SK-N-MC (cell line): ENCODE measurements around the gene KANK3.
"Not testable (repeated sequence)": the region's sequence is repeated elsewhere in the genome, so short reads cannot be mapped to it uniquely, and the experiment has no call there.

Experiments used
- DNase-seq: peaks from one replicate; pipeline ENCODE4 v3.0.0-alpha.2; 2011; ENCODE audit warnings: low read depth, low spot score
- H3K27ac ChIP-seq: fragments of 200-600 bp; sonication (generic); 2 replicates; pipeline ENCODE4 v1.5.1; 2016; ENCODE audit warnings: mixed run types
- H3K36me3 ChIP-seq: fragments of 200-600 bp; sonication (generic); 2 replicates; pipeline ENCODE4 v1.6.1; 2017; ENCODE audit warnings: antibody characterized with exemption, low read length, mixed read lengths; ENCODE audit not compliant: insufficient read depth
- H3K4me3 ChIP-seq: fragments of 200-600 bp; sonication (generic); 2 replicates; pipeline ENCODE4 v1.5.1; 2016
- H3K9ac ChIP-seq: fragments of 200-600 bp; sonication (generic); 2 replicates; pipeline ENCODE4 v1.8.0; 2017; ENCODE audit warnings: mixed run types, mixed read lengths; ENCODE audit not compliant: insufficient read length
- H3K9me3 ChIP-seq: fragments of 200-600 bp; sonication (generic); 2 replicates; pipeline ENCODE4 v1.6.1; 2017; ENCODE audit warnings: low read depth, mild to moderate bottlenecking, antibody characterized with exemption, low read length, moderate library complexity, mixed read lengths
- EZH2 ChIP-seq: fragments of 200-600 bp; sonication (generic); IDR thresholded peaks from one replicate; pipeline ENCODE4 v1.6.1; 2017; ENCODE audit warnings: antibody characterized with exemption
- FOXP2 ChIP-seq: optimal IDR thresholded peaks from 2 replicates; pipeline ENCODE3; 2011; ENCODE audit warnings: mild to moderate bottlenecking, moderate library complexity; ENCODE audit not compliant: insufficient read depth; ENCODE audit errors: extremely low read length, control extremely low read depth
- POLR2AphosphoS5 ChIP-seq: IDR thresholded peaks from 2 replicates; pipeline ENCODE4 v1.6.1; 2012; ENCODE audit warnings: mild to moderate bottlenecking, low read depth, low read length, borderline replicate concordance

Gene KANK3

GRCh38 chr19:8323781-8324185 is 19.3 kb downstream of the KANK3 start:
- TF ChIP-seq EZH2 (no peak), FOXP2 (no peak), POLR2AphosphoS5 (no peak; the same call in 1 of the 2 replicates)
- H3K4me3 ChIP-seq, result no peak overlapping the region; the same call in 1 of the 2 replicates
- peaks cover 30% of the 10 kb centered on the region for H3K36me3 ChIP-seq
- no peak overlapping the region for H3K9ac ChIP-seq
- no peaks in the 10 kb centered on the region for H3K9me3 ChIP-seq
- DNase-seq, result no peak
- H3K27ac ChIP-seq, result peak overlapping the region; percentile 87; the same call in 1 of the 2 replicates

- peaks cover 30% of the 10 kb centered on the region for H3K36me3 ChIP-seq
- DNase-seq, result no peak
- H3K27ac ChIP-seq, result peak overlapping the region; percentile 87; the same call in 1 of the 2 replicates
- H3K9ac ChIP-seq, result peak overlapping the region; percentile 99
- no peak for TF ChIP-seq POLR2AphosphoS5
- TF ChIP-seq EZH2, result no peak
- TF ChIP-seq FOXP2, result no peak
- peak overlapping the region; percentile 97 for H3K4me3 ChIP-seq
- H3K9me3 ChIP-seq, result no peaks in the 10 kb centered on the region
Measured at GRCh38 chr19:8322638-8322997, 20.4 kb downstream of the KANK3 start.

DNA sequence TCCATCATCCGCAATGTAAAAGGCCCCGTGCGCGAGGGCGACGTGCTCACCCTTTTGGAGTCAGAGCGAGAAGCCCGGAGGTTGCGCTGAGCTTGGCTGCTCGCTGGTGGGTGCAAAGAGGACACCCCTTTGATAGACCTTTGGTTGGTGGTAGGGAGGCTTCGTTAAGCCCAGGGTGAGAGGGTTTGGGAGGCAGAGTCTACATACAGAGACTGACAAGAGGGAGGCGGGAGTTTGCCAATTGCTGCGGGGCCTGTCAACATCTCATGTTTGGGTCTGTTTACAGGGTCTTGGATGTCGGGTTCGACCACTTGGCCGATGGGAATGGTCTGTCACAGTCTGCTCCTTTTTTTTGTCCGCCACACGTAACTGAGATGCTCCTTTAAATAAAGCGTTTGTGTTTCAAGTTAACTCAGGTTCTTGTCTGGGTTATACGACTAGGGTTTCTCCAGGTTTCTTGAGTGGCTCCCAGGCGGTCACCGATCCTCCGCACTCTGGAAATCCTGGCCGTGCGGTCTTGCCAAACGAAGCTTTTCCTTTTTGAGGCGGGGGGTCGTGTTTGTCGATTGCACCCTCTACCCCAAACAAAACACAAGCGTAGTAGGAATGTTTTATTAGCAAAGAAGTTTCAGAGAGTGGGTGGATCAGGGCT is 20.9 kb downstream of the KANK3 start:
- peak overlapping the region; percentile 87 for H3K27ac ChIP-seq
- TF ChIP-seq EZH2 (no peak), FOXP2 (no peak)

GRCh38 chr19:8321067-8321985 is 21.7 kb downstream of the KANK3 start, which contains the start of the genes NDUFA7 and RPS28:
Gene NDUFA7 (minus strand): TSS chr19:8321375. CDS start chr19:8321358, 17 bp downstream.
Gene RPS28 (plus strand): TSS chr19:8321496. CDS start chr19:8321531, 35 bp downstream.
- peak within 1 kb of the TSS; percentile 87 for H3K27ac ChIP-seq
- no peaks in the 10 kb centered on the region for H3K9me3 ChIP-seq
- TF ChIP-seq POLR2AphosphoS5 (peak; percentile 91), FOXP2 (no peak)
- peak; percentile 86 for DNase-seq
- peak within 1 kb of the TSS; percentile 99 for H3K9ac ChIP-seq
- H3K36me3 ChIP-seq, result peaks cover 30% of the 10 kb centered on the region
- peak within 1 kb of the TSS; percentile 97 for H3K4me3 ChIP-seq

More for the DNA sequence above, 20.9 kb downstream of the KANK3 start:
- Histone ChIP-seq H3K9me3 (no peaks in the 10 kb centered on the region), H3K36me3 (peaks cover 30% of the 10 kb centered on the region), H3K9ac (peak overlapping the region; percentile 99), H3K4me3 (peak overlapping the region; percentile 97)
- DNase-seq, result no peak

- TF ChIP-seq POLR2AphosphoS5, result no peak
Measured at GRCh38 chr19:8320564-8321066, 22.4 kb downstream of the KANK3 start.

DNA sequence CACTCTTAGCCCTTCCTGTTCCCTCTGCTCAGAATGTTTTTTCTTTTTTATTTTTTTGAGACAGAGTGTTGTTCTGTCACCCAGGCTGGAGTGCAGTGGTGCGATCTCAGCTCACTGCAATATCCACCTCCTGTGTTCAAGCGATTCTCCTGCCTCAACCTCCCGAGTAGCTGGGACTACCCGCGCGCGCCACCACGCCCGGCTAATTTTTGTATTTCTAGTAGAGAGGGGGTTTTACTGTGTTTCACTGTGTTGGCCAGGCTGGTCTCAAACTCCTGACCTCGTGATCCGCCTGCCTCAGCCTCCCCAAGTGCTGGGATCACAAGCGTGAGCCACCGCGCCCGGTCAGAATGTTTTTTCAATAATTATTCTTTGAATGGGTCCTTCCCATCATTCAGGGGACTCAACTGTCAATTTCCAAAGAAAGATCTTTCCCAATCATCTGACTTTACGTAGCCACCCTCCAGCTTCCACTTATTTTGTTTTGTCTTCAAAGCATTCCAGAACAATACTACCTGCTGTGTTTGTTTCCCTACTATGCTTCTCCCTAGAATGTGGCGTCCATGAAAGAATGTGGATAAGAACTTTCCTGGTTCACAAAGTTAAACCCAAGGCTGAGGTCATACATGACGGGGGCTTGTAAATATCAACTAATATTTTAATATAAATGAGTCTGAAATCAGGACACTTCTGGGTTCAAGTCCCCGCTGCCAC is 23.1 kb downstream of the KANK3 start:
- DNase-seq, result no peak
- Histone ChIP-seq H3K27ac (peak overlapping the region; percentile 87; the same call in 1 of the 2 replicates), H3K4me3 (peak overlapping the region; percentile 97), H3K36me3 (peaks cover 41% of the 10 kb centered on the region), H3K9me3 (no peaks in the 10 kb centered on the region), H3K9ac (peak overlapping the region; percentile 99)
- no peak for TF ChIP-seq FOXP2
- TF ChIP-seq POLR2AphosphoS5, result no peak
- no peak for TF ChIP-seq EZH2

More at GRCh38 chr19:8320564-8321066, 22.4 kb downstream of the KANK3 start:
- Histone ChIP-seq H3K4me3 (peak overlapping the region; percentile 97), H3K9me3 (no peaks in the 10 kb centered on the region), H3K27ac (peak overlapping the region; percentile 87), H3K36me3 (peaks cover 35% of the 10 kb centered on the region), H3K9ac (peak overlapping the region; percentile 99)
- DNase-seq, result no peak

- not testable (repeated sequence) for H3K9ac ChIP-seq, DNase-seq, H3K27ac ChIP-seq, H3K4me3 ChIP-seq, H3K9me3 ChIP-seq
- H3K36me3 ChIP-seq, result peaks cover 41% of the 10 kb centered on the region
Measured at GRCh38 chr19:8318835-8319234, 24.2 kb downstream of the KANK3 start.
